ENCODE measurements around the gene S100A14. TPM values are rescaled to one million over a fixed set of nuclear protein-coding genes. Genes with fewer than 3 reads are reported as not detected.

Gene S100A14
- polyA plus RNA-seq, 1 of the 3 experiments (the other 2 are of a cell fraction): 0.15 TPM

DNA sequence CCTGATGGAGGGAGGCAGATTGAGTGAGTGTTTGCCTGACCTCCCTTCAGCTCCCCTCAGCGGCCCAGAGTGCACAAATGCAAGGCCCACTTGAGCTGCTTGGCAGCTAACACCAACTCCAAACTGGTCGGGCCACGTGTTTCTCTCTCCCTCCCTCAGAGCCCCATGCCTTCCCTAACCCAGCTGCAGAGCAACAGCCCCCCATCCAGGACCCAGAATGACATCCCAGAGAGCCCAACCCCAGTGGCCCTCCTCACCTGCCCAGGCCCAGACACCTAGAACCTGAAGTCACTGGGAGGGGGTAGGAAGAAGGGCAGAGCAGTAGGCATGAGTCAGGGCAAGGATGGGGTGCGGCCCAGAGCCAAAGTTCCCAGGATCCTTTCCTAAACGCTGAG, 789 bp upstream of the S100A14 start (continued):
- TF ChIP-seq, protein P1, sequence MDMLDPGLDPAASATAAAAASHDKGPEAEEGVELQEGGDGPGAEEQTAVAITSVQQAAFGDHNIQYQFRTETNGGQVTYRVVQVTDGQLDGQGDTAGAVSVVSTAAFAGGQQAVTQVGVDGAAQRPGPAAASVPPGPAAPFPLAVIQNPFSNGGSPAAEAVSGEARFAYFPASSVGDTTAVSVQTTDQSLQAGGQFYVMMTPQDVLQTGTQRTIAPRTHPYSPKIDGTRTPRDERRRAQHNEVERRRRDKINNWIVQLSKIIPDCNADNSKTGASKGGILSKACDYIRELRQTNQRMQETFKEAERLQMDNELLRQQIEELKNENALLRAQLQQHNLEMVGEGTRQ (IDR thresholded peaks at IDR 0.05; ENCODE audit: borderline replicate concordance, low read depth, low read length): no peak
- TF ChIP-seq TEAD4 (IDR thresholded peaks at IDR 0.05; ENCODE audit: borderline replicate concordance, insufficient read depth): no peak

- TF ChIP-seq EP300 (IDR thresholded peaks at IDR 0.05; ENCODE audit: borderline replicate concordance in 1 of 2, low read depth in 1 of 2, low read length in 1 of 2): no peak
- TF ChIP-seq FOSL2 (IDR thresholded peaks at IDR 0.05; ENCODE audit: borderline replicate concordance, low read depth): no peak
- TF ChIP-seq MAX (IDR thresholded peaks at IDR 0.05; ENCODE audit: low read depth): no peak
- TF ChIP-seq RAD21 (IDR thresholded peaks at IDR 0.05; ENCODE audit: low read length): no peak
- TF ChIP-seq MEF2A (IDR thresholded peaks at IDR 0.05; ENCODE audit: borderline replicate concordance, low read depth): no peak
- no peak for TF ChIP-seq PBX3 (IDR thresholded peaks at IDR 0.05)
- no peak for TF ChIP-seq SIN3A (IDR thresholded peaks at IDR 0.05; ENCODE audit: borderline replicate concordance, low read depth, low read length)
- TF ChIP-seq ZBTB33 (IDR thresholded peaks at IDR 0.05; ENCODE audit: borderline replicate concordance, low read depth): no peak
- TF ChIP-seq YY1 (IDR thresholded peaks at IDR 0.05; ENCODE audit: low read depth): no peak
- no peak for TF ChIP-seq USF1 (IDR thresholded peaks at IDR 0.05; ENCODE audit: borderline replicate concordance, low read depth)
- H3F3A ChIP-seq (replicated peaks; ENCODE audit: insufficient read depth): peaks cover under 1% of the 10 kb centered on the region
- no peaks in the 10 kb centered on the region for H4K20me1 ChIP-seq (ENCODE audit: insufficient read depth)
- ChIA-PET CTCF (interaction anchor here (1.3 to 8.0 kb wide), 7 partner anchors 12 to 264 kb away, joined by 4 to 100 read pairs (median 18); partner anchors contain the start of genes CHTOP, S100A1 and S100A13), POLR2A (no interaction called here)
- no peaks in the 10 kb centered on the region for H3K9me2 ChIP-seq
- WGBS (ENCODE audit: low lambda C conversion rate): 100% methylated on average over 1 of the region's 2 CpGs
- H3K79me2 ChIP-seq (ENCODE audit: insufficient read depth): peaks cover 15% of the 10 kb centered on the region; the same call in 1 of the 2 replicates
- peaks cover 3 to 6% of the 10 kb centered on the region in 2 experiments; a peak in 2 of 4 replicates for H3K4me1 ChIP-seq (ENCODE audit: control insufficient read depth in 1 of 2, insufficient read depth in 2 of 2, low read depth in 1 of 2, low read length in 1 of 2)
- H3K27me3 ChIP-seq (ENCODE audit: insufficient read depth): no peaks in the 10 kb centered on the region
- H3K4me3 ChIP-seq (ENCODE audit: low read depth in 2 of 2, low read length in 1 of 2): no peak overlapping the region
- H3K27ac ChIP-seq (ENCODE audit: low read depth in 2 of 2, low read length in 1 of 2): no peak overlapping the region
- no peaks in the 10 kb centered on the region for H3K9me3 ChIP-seq
- DNase-seq: no peak
- no peak overlapping the region for H3K9ac ChIP-seq
- no peak overlapping the region for H2AFZ ChIP-seq (ENCODE audit: low read depth)
- H3K36me3 ChIP-seq (replicated peaks in 1 of 2; ENCODE audit: control insufficient read depth in 1 of 2, insufficient read depth in 2 of 2, low read length in 1 of 2): no peaks in the 10 kb centered on the region
- H3K4me2 ChIP-seq: no peak overlapping the region
These were observed 719 bp downstream of the S100A14 start for GRCh38 chr1:153615406-153615805.

Data from SK-N-SH (cell line).